Activated CD4-positive, alpha-beta memory T cell treated with anti-CD3 and anti-CD28 coated beads for 36 hours (primary cell): ENCODE measurements around the gene KCNQ5. TPM values are rescaled to one million over a fixed set of nuclear protein-coding genes. Genes with fewer than 3 reads are reported as not detected.

Experiments
- CTCF ChIA-PET: fragments of 350-600 bp; sonication (Branson Sonifier 250); formaldehyde crosslinking; loops from one replicate; lab custom pipeline; 2021; ENCODE audit warnings: antibody characterized with exemption, inconsistent platforms; lab: Charles Lee
- POLR2A ChIA-PET: fragments of 350-600 bp; sonication (Branson Sonifier 250); formaldehyde crosslinking; loops from one replicate; lab custom pipeline; 2021; ENCODE audit warnings: antibody characterized with exemption; lab: Charles Lee
- DNase-seq: peaks from one replicate; pipeline ENCODE4 v3.0.0-alpha.2; 2020
- H3K27ac Mint-ChIP-seq: one replicate; pipeline ENCODE4 v1.8.0; 2021; ENCODE audit warnings: mixed read lengths
- H3K27me3 Mint-ChIP-seq: one replicate; pipeline ENCODE4 v1.8.0; 2021; ENCODE audit warnings: mixed read lengths
- H3K36me3 Mint-ChIP-seq: one replicate; pipeline ENCODE4 v1.8.0; 2021; ENCODE audit warnings: mixed read lengths
- H3K4me1 Mint-ChIP-seq: one replicate; pipeline ENCODE4 v1.8.0; 2021; ENCODE audit warnings: low read depth, mixed read lengths
- H3K4me3 Mint-ChIP-seq: one replicate; pipeline ENCODE4 v1.8.0; 2021; ENCODE audit warnings: mild to moderate bottlenecking, mixed read lengths
- H3K9me3 Mint-ChIP-seq: one replicate; pipeline ENCODE4 v1.8.0; 2021; ENCODE audit warnings: mixed read lengths
- intact Hi-C: fragments of 100-400 bp; cut with micrococcal nuclease; formaldehyde crosslinking; loops from one replicate; pipeline ENCODE4 v1.15.1; 2023
- total RNA-seq, 2 experiments: library from RNA; stranded (reverse); gene quantifications; one replicate each; pipeline ENCODE4 v1.2.3, GENCODE V29; 2021

The KCNQ5 gene
- total RNA-seq, 2 experiments from 2014 or later, result 4.5 to 5.2 TPM

GRCh38 chr6:72955666-72956065 is 333.8 kb downstream of the KCNQ5 start:
- peaks cover 2% of the 10 kb centered on the region for H3K4me1 Mint-ChIP-seq

GRCh38 chr6:72956272-72956671 is 334.4 kb downstream of the KCNQ5 start:
- Mint-ChIP-seq H3K36me3 (no peaks in the 10 kb centered on the region), H3K9me3 (no peaks in the 10 kb centered on the region), H3K27ac (no peak overlapping the region), H3K4me3 (no peak overlapping the region), H3K27me3 (no peaks in the 10 kb centered on the region), H3K4me1 (peaks cover 2% of the 10 kb centered on the region)
- DNase-seq, result no peak
- ChIA-PET CTCF (no interaction called here), POLR2A (no interaction called here)
- intact Hi-C loops, result no loop called here

More at GRCh38 chr6:72955666-72956065, 333.8 kb downstream of the KCNQ5 start:
- no peak for DNase-seq
- CTCF ChIA-PET, result no interaction called here
- Mint-ChIP-seq H3K4me3 (no peak overlapping the region), H3K27ac (no peak overlapping the region), H3K9me3 (no peaks in the 10 kb centered on the region), H3K36me3 (no peaks in the 10 kb centered on the region), H3K27me3 (no peaks in the 10 kb centered on the region)
- POLR2A ChIA-PET, result no interaction called here
- intact Hi-C loops, result no loop called here

GRCh38 chr6:72959821-72960220 is 338.0 kb downstream of the KCNQ5 start:
- intact Hi-C loops, result no loop called here
- Mint-ChIP-seq H3K4me3 (no peak overlapping the region), H3K4me1 (no peaks in the 10 kb centered on the region), H3K9me3 (no peaks in the 10 kb centered on the region), H3K27ac (no peak overlapping the region), H3K27me3 (no peaks in the 10 kb centered on the region), H3K36me3 (no peaks in the 10 kb centered on the region)
- CTCF ChIA-PET, result no interaction called here
- POLR2A ChIA-PET, result no interaction called here
- DNase-seq, result no peak

GRCh38 chr6:72963946-72964345 is 342.1 kb downstream of the KCNQ5 start:
- DNase-seq, result no peak
- H3K9me3 Mint-ChIP-seq, result no peaks in the 10 kb centered on the region
- H3K4me3 Mint-ChIP-seq, result no peak overlapping the region
- intact Hi-C loops, result no loop called here
- CTCF ChIA-PET, result no interaction called here
- H3K4me1 Mint-ChIP-seq, result no peaks in the 10 kb centered on the region
- no peak overlapping the region for H3K27ac Mint-ChIP-seq
- H3K27me3 Mint-ChIP-seq, result no peaks in the 10 kb centered on the region
- POLR2A ChIA-PET, result no interaction called here
- no peaks in the 10 kb centered on the region for H3K36me3 Mint-ChIP-seq

- no peak overlapping the region for H3K27ac Mint-ChIP-seq
- ChIA-PET CTCF (no interaction called here), POLR2A (no interaction called here)
- H3K4me3 Mint-ChIP-seq, result no peak overlapping the region
- intact Hi-C loops, result no loop called here
- H3K36me3 Mint-ChIP-seq, result no peaks in the 10 kb centered on the region
- no peaks in the 10 kb centered on the region for H3K9me3 Mint-ChIP-seq
- no peaks in the 10 kb centered on the region for H3K4me1 Mint-ChIP-seq
- no peaks in the 10 kb centered on the region for H3K27me3 Mint-ChIP-seq
- no peak for DNase-seq
Observed at GRCh38 chr6:72966628-72967280, 344.9 kb downstream of the KCNQ5 start.

GRCh38 chr6:72967329-72967728 is 345.5 kb downstream of the KCNQ5 start:
- ChIA-PET POLR2A (no interaction called here), CTCF (no interaction called here)
- no peaks in the 10 kb centered on the region for H3K4me1 Mint-ChIP-seq
- H3K4me3 Mint-ChIP-seq, result no peak overlapping the region
- DNase-seq, result no peak
- intact Hi-C loops, result no loop called here
- H3K27me3 Mint-ChIP-seq, result no peaks in the 10 kb centered on the region
- no peak overlapping the region for H3K27ac Mint-ChIP-seq
- H3K36me3 Mint-ChIP-seq, result no peaks in the 10 kb centered on the region
- H3K9me3 Mint-ChIP-seq, result no peaks in the 10 kb centered on the region

- POLR2A ChIA-PET, result no interaction called here
- Mint-ChIP-seq H3K4me1 (no peaks in the 10 kb centered on the region), H3K36me3 (no peaks in the 10 kb centered on the region), H3K27me3 (no peaks in the 10 kb centered on the region), H3K27ac (no peak overlapping the region), H3K4me3 (no peak overlapping the region), H3K9me3 (no peaks in the 10 kb centered on the region)
- DNase-seq, result no peak
- intact Hi-C loops, result no loop called here
- CTCF ChIA-PET, result no interaction called here
Observed at GRCh38 chr6:72968704-72969103, 346.8 kb downstream of the KCNQ5 start.

- Mint-ChIP-seq H3K4me1 (no peaks in the 10 kb centered on the region), H3K9me3 (no peaks in the 10 kb centered on the region), H3K4me3 (no peak overlapping the region), H3K27me3 (no peaks in the 10 kb centered on the region), H3K27ac (no peak overlapping the region), H3K36me3 (no peaks in the 10 kb centered on the region)
- ChIA-PET POLR2A (no interaction called here), CTCF (no interaction called here)
- intact Hi-C loops, result no loop called here
- DNase-seq, result no peak
Observed at GRCh38 chr6:72969666-72970065, 347.8 kb downstream of the KCNQ5 start.

- no peak overlapping the region for H3K4me3 Mint-ChIP-seq
- POLR2A ChIA-PET, result no interaction called here
- no peak overlapping the region for H3K27ac Mint-ChIP-seq
- intact Hi-C loops, result no loop called here
- H3K4me1 Mint-ChIP-seq, result no peaks in the 10 kb centered on the region
- no peaks in the 10 kb centered on the region for H3K27me3 Mint-ChIP-seq
- no peaks in the 10 kb centered on the region for H3K36me3 Mint-ChIP-seq
- DNase-seq, result no peak
- no peaks in the 10 kb centered on the region for H3K9me3 Mint-ChIP-seq
- CTCF ChIA-PET, result no interaction called here
Observed at GRCh38 chr6:72972579-72972978, 350.7 kb downstream of the KCNQ5 start.

GRCh38 chr6:72974276-72974675 is 352.4 kb downstream of the KCNQ5 start:
- POLR2A ChIA-PET, result no interaction called here
- no peaks in the 10 kb centered on the region for H3K4me1 Mint-ChIP-seq
- H3K4me3 Mint-ChIP-seq, result no peak overlapping the region
- intact Hi-C loops, result no loop called here
- H3K36me3 Mint-ChIP-seq, result peaks cover 7% of the 10 kb centered on the region
- H3K27ac Mint-ChIP-seq, result no peak overlapping the region
- peaks cover 10% of the 10 kb centered on the region for H3K9me3 Mint-ChIP-seq
- no peak for DNase-seq
- CTCF ChIA-PET, result interaction anchor here (0.7 kb wide), 1 partner anchor 41 kb away, joined by 4 read pairs; no protein-coding TSS in a partner anchor
- H3K27me3 Mint-ChIP-seq, result no peaks in the 10 kb centered on the region

- no peak for DNase-seq
- intact Hi-C loops, result no loop called here
- Mint-ChIP-seq H3K4me3 (no peak overlapping the region), H3K27ac (no peak overlapping the region), H3K9me3 (peaks cover 13% of the 10 kb centered on the region), H3K4me1 (no peaks in the 10 kb centered on the region), H3K36me3 (peaks cover 11% of the 10 kb centered on the region), H3K27me3 (no peaks in the 10 kb centered on the region)
- ChIA-PET CTCF (no interaction called here), POLR2A (no interaction called here)
Observed at GRCh38 chr6:72975352-72975752, 353.5 kb downstream of the KCNQ5 start.

- Mint-ChIP-seq H3K36me3 (peaks cover 11% of the 10 kb centered on the region), H3K4me1 (no peaks in the 10 kb centered on the region), H3K27me3 (no peaks in the 10 kb centered on the region), H3K9me3 (peaks cover 17% of the 10 kb centered on the region), H3K4me3 (no peak overlapping the region), H3K27ac (no peak overlapping the region)
- ChIA-PET CTCF (no interaction called here), POLR2A (no interaction called here)
- intact Hi-C loops, result no loop called here
- DNase-seq, result no peak
Observed at GRCh38 chr6:72976484-72976883, 354.6 kb downstream of the KCNQ5 start.

GRCh38 chr6:72977114-72977513 is 355.2 kb downstream of the KCNQ5 start:
- Mint-ChIP-seq H3K27me3 (no peaks in the 10 kb centered on the region), H3K9me3 (peaks cover 17% of the 10 kb centered on the region), H3K4me1 (no peaks in the 10 kb centered on the region), H3K27ac (no peak overlapping the region), H3K36me3 (peaks cover 11% of the 10 kb centered on the region), H3K4me3 (no peak overlapping the region)
- no peak for DNase-seq
- CTCF ChIA-PET, result no interaction called here
- intact Hi-C loops, result no loop called here
- POLR2A ChIA-PET, result no interaction called here
